ENCODE data around the gene MAP6D1.

MAP6D1 gene

GRCh38 chr3:183839751-183840150 is 14.4 kb upstream of the MAP6D1 start:
- Histone ChIP-seq H2AK5ac (ENCODE audit: low read length) (no peak overlapping the region), H3K9ac (ENCODE audit: low read length) (no peak overlapping the region), H2BK15ac (replicated peaks; ENCODE audit: low read depth) (no peak overlapping the region), H4K5ac (ENCODE audit: low read length) (no peak overlapping the region), H3K56ac (ENCODE audit: low read length) (no peak overlapping the region), H3K79me1 (ENCODE audit: low read length) (peaks cover 3% of the 10 kb centered on the region), H3K18ac (ENCODE audit: low read length) (no peak overlapping the region), H3K4me3 (ENCODE audit: low read length) (no peak overlapping the region), H2BK120ac (ENCODE audit: low read depth, low read length) (no peak overlapping the region), H3K79me2 (ENCODE audit: control insufficient read depth, insufficient read depth, low read length) (no peaks in the 10 kb centered on the region), H3K4ac (ENCODE audit: low read depth, low read length) (no peak overlapping the region), H3K23ac (ENCODE audit: low read length) (no peak overlapping the region), H3K27me3 (ENCODE audit: insufficient read depth, low read length, poor library complexity) (no peaks in the 10 kb centered on the region), H3K27ac (ENCODE audit: low read depth, low read length) (no peak overlapping the region), H3K4me1 (ENCODE audit: control insufficient read depth, low read depth, low read length) (no peaks in the 10 kb centered on the region), H3K4me2 (ENCODE audit: low read length) (no peak overlapping the region), H4K8ac (ENCODE audit: low read depth, low read length) (no peak overlapping the region), H3K36me3 (ENCODE audit: control insufficient read depth, insufficient read depth, low read length) (peaks cover 5% of the 10 kb centered on the region), H2BK5ac (ENCODE audit: low read length) (no peak overlapping the region)
- DNase-seq = no peak
- WGBS (ENCODE audit: extremely low coverage, insufficient coverage, low lambda C conversion rate) = no CpG with 5 or more reads among the region's 4 CpGs

DNA sequence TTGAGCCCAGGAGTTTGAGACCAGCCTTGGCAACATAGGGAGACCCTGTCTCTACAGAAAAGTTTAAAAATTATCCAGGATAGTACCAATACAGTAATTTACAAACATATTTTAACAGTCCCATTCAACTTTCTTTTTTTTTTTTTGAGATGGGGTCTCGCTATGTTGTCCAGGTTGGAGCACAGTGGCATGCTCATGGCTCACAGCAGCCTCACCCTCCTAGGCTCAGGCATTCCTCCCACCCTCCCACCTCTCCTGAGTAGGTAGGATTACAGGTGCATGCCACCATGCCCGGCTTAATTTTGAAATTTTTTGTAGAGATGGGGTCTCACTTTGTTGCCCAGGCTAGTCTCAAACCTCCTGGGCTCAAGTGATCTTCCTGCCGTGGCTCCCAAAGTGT is 12.5 kb upstream of the MAP6D1 start:
- H3K79me1 ChIP-seq (ENCODE audit: low read length) = peaks cover 3% of the 10 kb centered on the region
- no peak overlapping the region for H2AK5ac ChIP-seq (ENCODE audit: low read length)
- no peak overlapping the region for H2BK15ac ChIP-seq (replicated peaks; ENCODE audit: low read depth)
- no peak overlapping the region for H4K8ac ChIP-seq (ENCODE audit: low read depth, low read length)
- no peak overlapping the region for H3K23ac ChIP-seq (ENCODE audit: low read length)
- H3K27me3 ChIP-seq (ENCODE audit: insufficient read depth, low read length, poor library complexity) = no peaks in the 10 kb centered on the region
- no peak overlapping the region for H4K5ac ChIP-seq (ENCODE audit: low read length)
- H2BK5ac ChIP-seq (ENCODE audit: low read length) = no peak overlapping the region
- DNase-seq = no peak
- H3K4me2 ChIP-seq (ENCODE audit: low read length) = no peak overlapping the region
- no peak overlapping the region for H3K4ac ChIP-seq (ENCODE audit: low read depth, low read length)
- no peak overlapping the region for H2BK120ac ChIP-seq (ENCODE audit: low read depth, low read length)
- H3K4me1 ChIP-seq (ENCODE audit: control insufficient read depth, low read depth, low read length) = no peaks in the 10 kb centered on the region
- no CpG with 5 or more reads among the region's 3 CpGs for WGBS (ENCODE audit: extremely low coverage, insufficient coverage, low lambda C conversion rate)
- no peak overlapping the region for H3K4me3 ChIP-seq (ENCODE audit: low read length)
- H3K27ac ChIP-seq (ENCODE audit: low read depth, low read length) = no peak overlapping the region
- H3K56ac ChIP-seq (ENCODE audit: low read length) = no peak overlapping the region
- H3K18ac ChIP-seq (ENCODE audit: low read length) = no peak overlapping the region
- H3K79me2 ChIP-seq (ENCODE audit: control insufficient read depth, insufficient read depth, low read length) = no peaks in the 10 kb centered on the region
- H3K36me3 ChIP-seq (ENCODE audit: control insufficient read depth, insufficient read depth, low read length) = peaks cover 8% of the 10 kb centered on the region
- no peak overlapping the region for H3K9ac ChIP-seq (ENCODE audit: low read length)

- Histone ChIP-seq H2BK5ac (ENCODE audit: low read length) (no peak overlapping the region), H3K18ac (ENCODE audit: low read length) (no peak overlapping the region), H4K8ac (ENCODE audit: low read depth, low read length) (no peak overlapping the region), H3K27me3 (ENCODE audit: insufficient read depth, low read length, poor library complexity) (no peaks in the 10 kb centered on the region), H3K79me1 (ENCODE audit: low read length) (peaks cover 3% of the 10 kb centered on the region), H3K27ac (ENCODE audit: low read depth, low read length) (no peak overlapping the region), H4K5ac (ENCODE audit: low read length) (no peak overlapping the region), H3K4me2 (ENCODE audit: low read length) (no peak overlapping the region), H3K36me3 (ENCODE audit: control insufficient read depth, insufficient read depth, low read length) (peaks cover 11% of the 10 kb centered on the region), H3K4me3 (ENCODE audit: low read length) (no peak overlapping the region), H2BK15ac (replicated peaks; ENCODE audit: low read depth) (no peak overlapping the region), H3K9ac (ENCODE audit: low read length) (no peak overlapping the region), H3K23ac (ENCODE audit: low read length) (no peak overlapping the region), H3K79me2 (ENCODE audit: control insufficient read depth, insufficient read depth, low read length) (no peaks in the 10 kb centered on the region), H3K56ac (ENCODE audit: low read length) (no peak overlapping the region), H2AK5ac (ENCODE audit: low read length) (no peak overlapping the region), H2BK120ac (ENCODE audit: low read depth, low read length) (no peak overlapping the region), H3K4ac (ENCODE audit: low read depth, low read length) (no peak overlapping the region), H3K4me1 (ENCODE audit: control insufficient read depth, low read depth, low read length) (no peaks in the 10 kb centered on the region)
- no peak for DNase-seq
- no CpG with 5 or more reads among the region's 9 CpGs for WGBS (ENCODE audit: extremely low coverage, insufficient coverage, low lambda C conversion rate)
Measured at GRCh38 chr3:183837390-183837789, 12.0 kb upstream of the MAP6D1 start.

- WGBS (ENCODE audit: extremely low coverage, insufficient coverage, low lambda C conversion rate) = no CpG with 5 or more reads among the region's 6 CpGs
Measured at GRCh38 chr3:183833516-183833915, 8.1 kb upstream of the MAP6D1 start.

DNA sequence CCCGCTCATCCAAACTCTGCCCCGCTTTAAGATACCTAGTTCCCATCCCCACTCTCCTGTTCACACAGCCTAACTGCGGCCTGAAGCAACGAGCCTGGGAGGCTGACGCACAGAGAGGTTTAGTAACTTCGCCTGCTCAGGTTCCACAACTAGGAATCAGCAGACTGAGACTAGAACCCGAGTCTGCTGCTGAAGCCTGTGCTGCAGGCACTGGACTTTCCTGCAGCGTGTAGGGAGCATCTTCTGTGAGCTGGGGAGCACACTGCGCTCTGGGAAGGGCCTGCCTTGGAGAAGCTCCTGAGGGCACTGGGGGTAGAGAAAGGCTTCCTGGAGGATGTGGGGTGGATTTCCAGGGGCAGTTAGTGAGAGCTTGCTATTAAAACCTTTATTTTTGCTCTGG is 4.8 kb upstream of the MAP6D1 start:
- Histone ChIP-seq H3K27me3 (ENCODE audit: insufficient read depth, low read length, poor library complexity) (no peaks in the 10 kb centered on the region), H3K36me3 (ENCODE audit: control insufficient read depth, insufficient read depth, low read length) (peaks cover 8% of the 10 kb centered on the region), H4K8ac (ENCODE audit: low read depth, low read length) (no peak overlapping the region), H3K79me2 (ENCODE audit: control insufficient read depth, insufficient read depth, low read length) (no peaks in the 10 kb centered on the region), H2BK15ac (replicated peaks; ENCODE audit: low read depth) (no peak overlapping the region), H3K56ac (ENCODE audit: low read length) (no peak overlapping the region), H3K4me1 (ENCODE audit: control insufficient read depth, low read depth, low read length) (no peaks in the 10 kb centered on the region), H2BK5ac (ENCODE audit: low read length) (no peak overlapping the region), H3K4me2 (ENCODE audit: low read length) (no peak overlapping the region), H3K4ac (ENCODE audit: low read depth, low read length) (no peak overlapping the region), H3K4me3 (ENCODE audit: low read length) (no peak overlapping the region), H3K27ac (ENCODE audit: low read depth, low read length) (no peak overlapping the region), H3K18ac (ENCODE audit: low read length) (no peak overlapping the region), H2BK120ac (ENCODE audit: low read depth, low read length) (no peak overlapping the region), H2AK5ac (ENCODE audit: low read length) (no peak overlapping the region), H4K5ac (ENCODE audit: low read length) (no peak overlapping the region), H3K23ac (ENCODE audit: low read length) (no peak overlapping the region), H3K79me1 (ENCODE audit: low read length) (no peaks in the 10 kb centered on the region), H3K9ac (ENCODE audit: low read length) (no peak overlapping the region)
- DNase-seq = no peak
- no CpG with 5 or more reads among the region's 9 CpGs for WGBS (ENCODE audit: extremely low coverage, insufficient coverage, low lambda C conversion rate)

More at GRCh38 chr3:183833516-183833915, 8.1 kb upstream of the MAP6D1 start:
- Histone ChIP-seq H3K36me3 (ENCODE audit: control insufficient read depth, insufficient read depth, low read length) (peaks cover 8% of the 10 kb centered on the region), H2AK5ac (ENCODE audit: low read length) (no peak overlapping the region), H3K23ac (ENCODE audit: low read length) (no peak overlapping the region), H3K4ac (ENCODE audit: low read depth, low read length) (no peak overlapping the region), H3K27ac (ENCODE audit: low read depth, low read length) (no peak overlapping the region), H3K79me1 (ENCODE audit: low read length) (peaks cover 3% of the 10 kb centered on the region), H4K8ac (ENCODE audit: low read depth, low read length) (no peak overlapping the region), H2BK5ac (ENCODE audit: low read length) (no peak overlapping the region), H2BK15ac (replicated peaks; ENCODE audit: low read depth) (no peak overlapping the region), H3K27me3 (ENCODE audit: insufficient read depth, low read length, poor library complexity) (no peaks in the 10 kb centered on the region), H3K79me2 (ENCODE audit: control insufficient read depth, insufficient read depth, low read length) (no peaks in the 10 kb centered on the region), H3K9ac (ENCODE audit: low read length) (no peak overlapping the region), H3K4me3 (ENCODE audit: low read length) (no peak overlapping the region), H3K4me1 (ENCODE audit: control insufficient read depth, low read depth, low read length) (no peaks in the 10 kb centered on the region), H4K5ac (ENCODE audit: low read length) (no peak overlapping the region), H3K56ac (ENCODE audit: low read length) (no peak overlapping the region), H3K4me2 (ENCODE audit: low read length) (no peak overlapping the region), H3K18ac (ENCODE audit: low read length) (no peak overlapping the region), H2BK120ac (ENCODE audit: low read depth, low read length) (no peak overlapping the region)
- DNase-seq = no peak

- DNase-seq = no peak
- no peaks in the 10 kb centered on the region for H3K79me1 ChIP-seq (ENCODE audit: low read length)
- no peak overlapping the region for H3K9ac ChIP-seq (ENCODE audit: low read length)
- H2AK5ac ChIP-seq (ENCODE audit: low read length) = no peak overlapping the region
- WGBS (ENCODE audit: extremely low coverage, insufficient coverage, low lambda C conversion rate) = no CpG with 5 or more reads among the region's 9 CpGs
- no peak overlapping the region for H2BK15ac ChIP-seq (replicated peaks; ENCODE audit: low read depth)
- no peak overlapping the region for H2BK5ac ChIP-seq (ENCODE audit: low read length)
- H3K27ac ChIP-seq (ENCODE audit: low read depth, low read length) = no peak overlapping the region
- H3K27me3 ChIP-seq (ENCODE audit: insufficient read depth, low read length, poor library complexity) = no peaks in the 10 kb centered on the region
- no peak overlapping the region for H3K23ac ChIP-seq (ENCODE audit: low read length)
- H3K4me1 ChIP-seq (ENCODE audit: control insufficient read depth, low read depth, low read length) = no peaks in the 10 kb centered on the region
- no peak overlapping the region for H3K56ac ChIP-seq (ENCODE audit: low read length)
- no peak overlapping the region for H3K18ac ChIP-seq (ENCODE audit: low read length)
- peaks cover 8% of the 10 kb centered on the region for H3K36me3 ChIP-seq (ENCODE audit: control insufficient read depth, insufficient read depth, low read length)
- H2BK120ac ChIP-seq (ENCODE audit: low read depth, low read length) = no peak overlapping the region
- H4K8ac ChIP-seq (ENCODE audit: low read depth, low read length) = no peak overlapping the region
- no peak overlapping the region for H3K4me3 ChIP-seq (ENCODE audit: low read length)
- H3K4me2 ChIP-seq (ENCODE audit: low read length) = no peak overlapping the region
- H3K4ac ChIP-seq (ENCODE audit: low read depth, low read length) = no peak overlapping the region
- H4K5ac ChIP-seq (ENCODE audit: low read length) = no peak overlapping the region
- H3K79me2 ChIP-seq (ENCODE audit: control insufficient read depth, insufficient read depth, low read length) = no peaks in the 10 kb centered on the region
Measured at GRCh38 chr3:183829466-183829865, 4.1 kb upstream of the MAP6D1 start.
